RPMI8226 (cell line): Measurements from ENCODE around the gene GATA6.

Experiments
- DNase-seq: peaks from one replicate; pipeline ENCODE4 v3.0.0-alpha.2; 2015

Gene GATA6

DNA sequence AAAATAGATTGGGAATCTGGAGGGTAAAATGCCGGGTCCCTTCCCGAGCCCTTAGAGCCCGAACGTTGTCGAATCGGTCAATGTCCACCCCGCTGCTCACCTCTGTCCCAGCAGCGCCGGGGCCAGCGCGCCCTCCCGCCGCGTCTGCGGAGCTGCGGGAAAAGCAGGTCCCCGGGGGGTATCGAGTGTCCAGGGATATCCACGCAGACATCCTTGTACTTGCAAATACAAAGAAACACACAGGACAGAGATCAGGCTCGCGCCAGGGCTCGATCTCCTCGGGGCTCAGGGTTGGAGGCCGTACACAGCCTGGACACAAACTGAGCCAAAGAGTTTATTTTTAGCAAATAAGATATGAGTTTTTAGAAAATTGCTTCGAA is 2.3 kb upstream of the GATA6 start:
- no peak for DNase-seq

DNA sequence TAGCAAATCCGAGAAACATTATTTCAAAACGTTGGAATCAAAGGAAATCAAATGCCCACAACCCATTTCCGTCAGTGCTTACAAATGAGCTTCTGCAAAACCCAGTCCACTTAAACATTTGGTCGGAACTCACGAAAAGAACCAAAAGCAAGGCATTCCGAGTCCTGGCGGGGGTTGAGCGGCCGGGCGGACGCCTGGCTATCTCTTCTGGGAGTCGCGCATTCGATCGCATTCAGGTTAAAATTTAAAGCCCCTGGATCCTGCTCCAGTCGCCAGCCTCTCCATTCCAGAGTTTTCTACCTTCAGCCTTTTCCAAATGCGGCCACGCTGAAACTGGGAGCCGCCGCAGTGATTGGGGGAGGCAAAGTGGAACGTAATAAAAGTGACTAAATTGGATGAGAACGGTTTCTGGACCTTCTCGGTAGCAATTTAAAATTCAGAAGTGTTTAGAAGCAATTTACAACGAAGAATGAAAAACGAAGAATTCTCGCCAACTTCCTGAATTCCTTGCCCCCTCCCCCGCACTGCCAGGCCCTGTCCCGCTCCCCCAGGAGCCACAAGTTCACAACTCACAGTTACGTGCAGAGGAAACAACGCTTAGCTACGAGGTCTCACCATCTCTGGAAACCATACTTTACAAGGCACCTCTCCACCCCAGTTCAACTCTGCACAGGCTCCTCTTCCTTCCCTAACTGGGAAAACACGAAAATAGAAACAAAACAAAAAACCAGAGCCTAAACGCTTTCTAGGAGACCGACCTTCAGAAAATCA is 1.7 kb upstream of the GATA6 start:
- DNase-seq: no peak

DNA sequence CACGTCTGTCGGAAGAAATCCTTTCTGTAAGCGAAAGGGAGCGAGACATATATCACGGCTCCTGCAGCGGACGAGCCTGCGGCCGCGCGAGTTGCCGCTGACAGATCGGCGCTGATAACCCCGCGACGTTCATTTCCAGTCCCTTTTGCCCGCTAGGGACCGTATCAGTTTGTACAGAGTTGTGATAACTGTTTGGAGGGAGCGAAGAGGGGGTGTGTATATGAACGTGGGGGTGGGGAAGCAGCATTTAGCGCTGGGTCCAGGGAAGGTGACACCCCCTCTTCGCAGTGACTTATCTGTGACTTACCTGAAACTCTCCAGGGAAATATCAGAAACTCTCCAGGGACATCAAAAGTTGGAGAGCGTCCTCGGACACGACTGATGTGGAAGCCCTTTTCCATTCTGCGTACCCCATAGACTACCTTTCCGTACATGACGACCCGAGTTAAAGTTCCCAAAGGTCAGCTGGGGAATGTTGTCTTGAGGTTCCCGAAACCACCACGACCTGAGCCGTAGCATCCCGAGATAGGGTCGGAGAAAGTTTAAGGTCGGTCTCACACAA is 948 bp upstream of the GATA6 start:
- DNase-seq: peak; percentile 39

DNA sequence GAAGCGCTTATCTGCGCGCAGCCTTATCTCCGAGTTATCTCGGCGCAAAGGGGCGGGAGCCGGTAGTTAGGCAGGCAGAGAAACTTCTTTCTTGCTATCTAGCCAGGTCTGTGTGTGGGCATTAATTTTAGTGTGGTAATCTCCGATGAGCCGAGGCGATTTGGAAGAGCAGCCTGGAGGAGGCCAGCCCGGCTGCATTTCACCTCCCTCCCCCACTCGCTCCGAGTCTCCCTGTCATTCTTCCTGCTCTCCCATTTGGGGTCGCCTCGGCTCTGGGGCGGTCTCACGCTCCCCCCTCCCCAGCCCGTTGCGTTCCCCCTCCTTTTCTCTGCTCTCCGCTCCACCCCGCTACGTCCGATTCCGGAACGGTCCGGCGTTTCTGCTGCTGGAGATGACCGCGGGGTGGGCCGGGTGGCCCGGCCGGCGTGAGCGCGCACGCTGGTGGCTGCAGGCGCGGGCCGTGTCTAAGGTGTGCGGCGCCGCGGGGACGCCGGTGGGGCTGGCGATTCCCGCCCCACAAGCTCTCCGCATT is 566 bp downstream of the GATA6 start:
- DNase-seq: peak; percentile 40

DNA sequence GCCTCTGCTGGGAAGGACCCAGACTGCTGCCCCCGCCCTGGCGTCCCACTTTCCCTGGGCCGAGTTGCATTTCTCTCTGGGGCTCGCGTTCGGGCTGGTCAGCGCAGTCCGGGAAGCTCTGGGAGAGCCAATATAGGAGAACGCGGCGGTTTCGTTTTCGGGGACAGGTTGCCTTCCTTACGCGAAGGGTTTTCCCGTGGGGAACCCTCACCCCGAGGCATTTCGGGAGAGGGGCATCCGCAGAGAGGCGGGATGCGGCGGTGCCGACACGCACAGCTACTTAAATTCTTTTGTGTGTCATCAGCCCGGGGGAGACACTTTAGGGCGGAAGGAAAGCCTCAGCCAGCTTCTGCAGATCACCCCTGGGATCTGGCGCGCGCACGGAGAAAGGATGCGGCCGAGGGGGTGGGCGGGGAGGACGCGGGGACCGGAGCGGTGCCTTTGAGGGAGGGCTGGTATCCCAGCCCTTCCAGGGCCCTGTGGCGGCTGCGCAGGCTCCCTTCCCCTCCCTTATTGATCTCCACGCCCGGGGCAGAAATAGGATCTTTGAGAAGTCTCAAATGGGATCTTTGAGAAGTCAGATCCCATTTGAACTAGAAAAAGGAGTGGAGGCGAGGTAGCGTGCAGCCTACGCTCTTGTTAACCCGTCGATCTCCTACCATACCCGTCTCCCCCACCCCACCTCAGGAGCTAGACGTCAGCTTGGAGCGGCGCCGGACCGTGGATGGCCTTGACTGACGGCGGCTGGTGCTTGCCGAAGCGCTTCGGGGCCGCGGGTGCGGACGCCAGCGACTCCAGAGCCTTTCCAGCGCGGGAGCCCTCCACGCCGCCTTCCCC is 1.2 kb downstream of the GATA6 start:
- peak; percentile 33 for DNase-seq

DNA sequence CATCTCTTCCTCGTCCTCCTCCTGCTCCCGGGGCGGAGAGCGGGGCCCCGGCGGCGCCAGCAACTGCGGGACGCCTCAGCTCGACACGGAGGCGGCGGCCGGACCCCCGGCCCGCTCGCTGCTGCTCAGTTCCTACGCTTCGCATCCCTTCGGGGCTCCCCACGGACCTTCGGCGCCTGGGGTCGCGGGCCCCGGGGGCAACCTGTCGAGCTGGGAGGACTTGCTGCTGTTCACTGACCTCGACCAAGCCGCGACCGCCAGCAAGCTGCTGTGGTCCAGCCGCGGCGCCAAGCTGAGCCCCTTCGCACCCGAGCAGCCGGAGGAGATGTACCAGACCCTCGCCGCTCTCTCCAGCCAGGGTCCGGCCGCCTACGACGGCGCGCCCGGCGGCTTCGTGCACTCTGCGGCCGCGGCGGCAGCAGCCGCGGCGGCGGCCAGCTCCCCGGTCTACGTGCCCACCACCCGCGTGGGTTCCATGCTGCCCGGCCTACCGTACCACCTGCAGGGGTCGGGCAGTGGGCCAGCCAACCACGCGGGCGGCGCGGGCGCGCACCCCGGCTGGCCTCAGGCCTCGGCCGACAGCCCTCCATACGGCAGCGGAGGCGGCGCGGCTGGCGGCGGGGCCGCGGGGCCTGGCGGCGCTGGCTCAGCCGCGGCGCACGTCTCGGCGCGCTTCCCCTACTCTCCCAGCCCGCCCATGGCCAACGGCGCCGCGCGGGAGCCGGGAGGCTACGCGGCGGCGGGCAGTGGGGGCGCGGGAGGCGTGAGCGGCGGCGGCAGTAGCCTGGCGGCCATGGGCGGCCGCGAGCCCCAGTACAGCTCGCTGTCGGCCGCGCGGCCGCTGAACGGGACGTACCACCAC is 2.1 kb downstream of the GATA6 start:
- no peak for DNase-seq

DNA sequence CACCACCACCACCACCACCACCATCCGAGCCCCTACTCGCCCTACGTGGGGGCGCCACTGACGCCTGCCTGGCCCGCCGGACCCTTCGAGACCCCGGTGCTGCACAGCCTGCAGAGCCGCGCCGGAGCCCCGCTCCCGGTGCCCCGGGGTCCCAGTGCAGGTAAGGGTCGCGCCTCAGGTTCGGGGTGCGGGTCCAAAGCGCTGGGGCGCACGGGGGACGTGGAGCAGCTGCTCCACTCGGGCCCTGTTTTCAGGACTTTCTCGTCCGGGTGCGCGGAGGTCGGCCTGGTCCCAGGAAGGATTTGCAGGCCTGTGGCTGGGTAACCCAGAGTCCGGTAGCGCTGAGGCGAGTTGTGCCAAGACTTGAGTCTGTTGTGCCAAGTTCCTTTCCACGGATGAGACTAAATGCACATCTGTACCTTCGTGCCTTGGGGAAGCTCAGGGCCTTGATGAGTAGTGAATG is 2.8 kb downstream of the GATA6 start:
- DNase-seq: no peak

DNA sequence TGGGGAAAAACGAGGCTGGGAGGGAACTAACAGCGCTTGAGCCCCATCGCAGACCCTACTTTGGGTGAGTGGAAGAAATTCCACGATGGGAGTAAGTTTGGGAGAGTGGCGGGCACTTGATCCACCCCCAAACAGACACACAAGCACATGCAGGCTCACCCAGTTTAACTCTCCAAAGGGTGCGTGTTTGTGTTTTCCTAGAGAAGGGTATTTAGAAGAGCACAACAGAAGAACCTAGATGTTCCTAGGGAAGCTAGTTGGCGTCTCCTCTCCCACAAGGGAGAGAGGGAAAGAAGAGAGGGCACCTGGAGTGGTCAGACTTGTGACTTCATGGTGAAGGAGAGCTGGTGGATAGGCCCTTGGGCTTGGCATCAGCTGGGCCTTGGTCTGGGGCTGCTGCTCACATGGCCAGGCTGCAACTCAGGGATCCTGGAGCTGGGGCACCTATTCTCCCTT is 3.2 kb downstream of the GATA6 start:
- DNase-seq: no peak

DNA sequence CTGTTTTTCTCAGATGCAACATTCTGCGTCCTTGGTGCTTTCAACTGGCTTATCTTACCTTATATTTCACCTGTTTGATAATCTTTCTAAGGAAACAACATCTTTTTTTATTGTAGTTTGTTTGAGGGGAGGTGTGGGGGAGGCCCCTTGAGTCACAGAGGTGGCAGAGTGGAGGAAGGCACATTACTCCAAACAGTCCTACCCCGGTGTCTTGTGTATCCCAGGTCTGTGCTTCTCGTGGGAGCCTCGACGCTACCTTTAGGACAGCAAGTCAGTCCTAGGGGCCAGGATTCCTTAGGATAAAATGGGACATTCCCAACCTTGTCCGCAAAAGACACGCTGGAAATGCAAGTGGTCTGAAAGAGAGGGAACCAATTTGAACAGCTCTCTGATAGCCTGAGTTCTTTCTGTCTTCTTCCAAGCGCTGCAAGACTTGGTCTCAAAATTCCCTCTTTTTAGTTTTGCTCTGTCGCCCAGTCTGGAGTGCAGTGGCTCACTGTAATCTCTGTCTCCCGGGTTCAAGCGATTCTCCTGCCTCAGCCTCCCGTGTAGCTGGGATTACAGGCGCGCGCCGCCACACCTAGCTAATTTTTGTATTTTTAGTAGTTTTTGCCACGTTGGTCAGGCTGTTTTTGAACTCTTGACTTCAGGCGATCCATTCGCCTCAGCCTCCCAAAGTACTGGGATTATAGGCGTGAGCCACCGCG is 4.0 kb downstream of the GATA6 start:
- DNase-seq: no peak

DNA sequence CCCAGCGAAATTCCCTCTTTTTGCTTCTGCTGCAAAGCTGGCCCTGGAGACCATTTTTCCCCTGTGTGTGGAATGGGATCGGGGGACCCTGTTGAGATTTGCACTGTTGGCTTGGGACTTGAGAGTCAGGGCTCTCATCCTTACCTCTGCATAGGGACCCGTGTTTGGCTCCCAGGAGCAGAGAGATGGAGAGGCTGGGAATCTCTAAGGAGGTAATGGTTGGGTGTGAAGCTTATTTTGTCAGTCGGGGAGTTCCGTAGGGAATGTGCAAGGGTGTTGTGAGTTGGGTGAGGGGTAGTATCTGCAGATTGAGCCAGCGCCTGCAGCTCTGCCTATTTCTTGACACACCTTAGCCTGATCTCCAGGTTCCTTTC is 4.5 kb downstream of the GATA6 start:
- DNase-seq: no peak

DNA sequence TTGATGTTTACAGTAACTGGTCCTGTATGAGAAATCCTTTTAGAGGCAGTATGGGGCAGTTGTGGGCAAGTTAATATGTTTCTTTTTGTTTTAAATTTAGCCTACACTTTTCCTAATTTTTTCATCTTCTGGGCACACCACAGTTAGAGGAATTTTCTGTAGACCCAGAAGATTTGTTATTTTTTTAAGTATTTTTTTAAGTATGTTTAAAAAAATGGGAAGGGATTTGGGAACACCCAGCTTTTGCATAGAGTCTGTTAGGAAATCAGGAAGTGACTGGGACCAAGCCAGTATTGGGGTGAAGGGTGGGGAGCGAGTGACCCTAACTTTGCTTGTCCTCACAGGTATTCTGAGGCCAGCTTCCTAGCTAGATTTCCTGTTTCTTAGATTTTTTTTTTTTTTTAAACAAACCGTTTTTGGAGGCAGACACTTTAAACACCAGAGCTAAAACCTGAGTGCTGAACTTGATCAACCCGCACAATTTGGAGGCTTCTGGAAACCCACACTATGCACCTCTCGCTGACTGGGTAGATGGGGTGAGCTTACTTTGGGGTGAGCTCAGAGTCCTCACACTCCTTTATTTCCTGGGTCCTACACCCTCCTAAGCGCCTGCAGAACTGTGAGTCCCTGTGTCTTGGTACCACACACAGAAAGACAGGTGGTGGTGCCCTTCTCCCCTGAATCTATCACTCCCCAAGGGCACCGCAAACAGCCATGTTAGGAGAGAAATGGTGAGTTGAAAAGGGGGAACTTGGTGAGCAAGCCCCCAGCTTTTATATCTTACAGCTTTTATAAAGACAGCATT is 5.2 kb downstream of the GATA6 start:
- DNase-seq: no peak

DNA sequence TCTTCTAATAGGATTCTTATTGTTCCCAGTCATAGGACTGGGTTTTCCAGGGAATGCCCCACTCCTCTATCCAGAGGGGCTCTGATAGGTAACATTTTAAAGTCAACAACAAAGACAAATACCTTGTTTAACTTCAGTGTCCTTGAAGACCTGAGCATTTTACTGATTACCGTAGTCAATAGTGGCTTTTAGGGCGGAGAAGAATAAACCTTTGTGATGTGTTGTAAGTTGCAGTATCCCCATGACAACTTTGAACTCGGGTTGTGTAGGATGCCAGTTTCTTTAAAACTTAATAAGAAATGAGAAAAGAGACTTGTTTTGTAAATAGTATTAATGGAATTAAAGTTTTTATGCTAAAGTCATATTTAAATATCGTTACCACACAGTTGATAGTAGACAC is 6.0 kb downstream of the GATA6 start:
- no peak for DNase-seq

DNA sequence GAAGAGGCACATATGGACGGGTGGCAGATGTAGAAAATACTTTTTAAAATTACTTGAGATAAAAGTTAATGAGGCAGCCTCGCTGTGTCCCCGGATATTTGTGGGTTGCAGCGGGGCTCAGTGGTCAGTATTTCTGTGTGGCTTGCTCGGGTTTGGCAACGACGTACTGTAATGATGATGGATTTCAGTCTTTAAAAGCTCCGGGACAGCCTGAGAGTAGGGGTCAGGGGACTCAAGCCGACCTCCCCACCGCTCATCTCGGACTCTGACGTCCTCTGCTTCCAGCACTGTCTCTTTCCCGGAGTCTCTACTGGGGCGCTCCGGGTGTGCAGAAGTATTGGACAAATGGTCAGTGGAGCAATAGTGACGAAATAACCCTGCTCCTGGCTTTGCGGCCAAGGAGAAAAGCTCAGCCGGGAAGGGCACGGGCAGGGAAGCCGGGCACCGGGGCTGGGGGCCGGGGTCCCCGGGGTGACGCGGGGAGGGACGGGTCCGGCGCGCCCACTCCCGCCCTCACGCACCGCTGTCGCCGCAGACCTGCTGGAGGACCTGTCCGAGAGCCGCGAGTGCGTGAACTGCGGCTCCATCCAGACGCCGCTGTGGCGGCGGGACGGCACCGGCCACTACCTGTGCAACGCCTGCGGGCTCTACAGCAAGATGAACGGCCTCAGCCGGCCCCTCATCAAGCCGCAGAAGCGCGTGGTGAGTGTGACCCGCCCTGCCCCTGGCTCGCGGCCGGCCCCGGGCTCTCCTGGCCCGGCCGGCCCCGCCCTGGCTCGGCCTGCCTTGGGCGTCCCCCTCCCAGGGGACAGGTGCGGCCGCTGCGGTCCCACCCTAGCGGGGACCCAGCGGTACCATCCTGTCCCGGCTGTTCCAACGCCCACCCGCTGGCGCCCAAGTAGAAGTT is 7.3 kb downstream of the GATA6 start:
- DNase-seq: no peak

DNA sequence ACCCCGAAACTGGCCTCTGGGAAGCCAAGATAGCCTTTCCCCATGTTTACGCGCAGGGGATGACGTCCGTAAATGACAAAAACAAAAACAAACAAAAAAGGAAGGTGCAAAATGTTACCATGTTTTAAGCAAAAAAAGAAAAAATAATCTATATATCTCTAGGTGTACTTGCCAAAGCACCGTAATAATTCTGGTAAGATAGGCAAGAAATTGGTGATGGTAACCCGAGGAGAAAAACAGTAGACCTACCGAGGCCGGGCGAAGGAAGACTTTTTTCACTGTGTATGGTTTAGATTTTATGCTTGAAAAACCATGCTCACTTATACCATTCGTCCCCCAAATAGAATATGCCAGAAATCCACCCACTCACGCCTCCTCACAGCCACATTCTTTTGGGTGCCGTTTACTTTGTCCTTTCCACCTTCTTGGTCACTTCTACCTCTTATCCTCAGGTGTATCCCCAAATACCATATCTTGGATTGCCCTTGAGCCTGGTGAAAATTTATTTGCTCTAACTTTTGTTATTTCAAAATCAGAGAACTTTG is 8.0 kb downstream of the GATA6 start:
- DNase-seq: no peak

DNA sequence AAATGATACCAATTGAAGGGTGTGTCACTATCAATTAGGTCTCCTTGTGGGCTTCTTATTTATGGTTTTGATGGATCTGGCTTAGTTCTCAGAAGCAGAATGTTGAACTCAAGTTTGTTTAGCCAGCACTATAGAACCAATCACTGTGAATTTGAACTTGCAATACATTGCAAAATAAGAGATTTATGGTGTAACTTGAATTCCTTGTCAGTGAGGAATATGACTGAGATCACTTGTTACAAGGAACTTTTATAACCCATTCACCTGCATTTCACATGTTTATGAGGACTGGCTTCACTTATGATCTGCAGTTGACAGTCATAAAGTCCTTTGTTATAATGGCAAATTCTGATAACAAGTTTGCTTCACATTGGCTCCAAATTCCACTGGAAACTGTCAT is 9.8 kb downstream of the GATA6 start:
- no peak for DNase-seq

DNA sequence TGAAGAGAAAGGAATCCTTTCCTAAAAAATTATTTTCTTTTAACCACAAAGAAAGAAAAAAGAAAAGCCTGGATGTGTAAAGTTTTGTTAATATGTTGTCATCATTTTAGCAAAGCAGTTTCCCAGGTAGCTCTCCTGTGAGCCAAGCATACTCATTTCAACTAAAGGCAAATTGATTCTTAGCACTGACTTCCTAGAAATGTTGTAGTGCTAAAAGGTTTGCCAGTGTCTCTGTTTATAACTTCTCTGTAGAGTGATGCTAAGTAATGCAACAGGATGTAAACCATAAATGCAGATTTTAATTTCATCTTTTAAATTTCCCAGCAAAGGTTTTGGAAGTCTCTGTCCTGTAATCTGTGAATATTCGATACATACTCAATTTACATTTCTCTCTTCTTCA is 10.2 kb downstream of the GATA6 start:
- no peak for DNase-seq

DNA sequence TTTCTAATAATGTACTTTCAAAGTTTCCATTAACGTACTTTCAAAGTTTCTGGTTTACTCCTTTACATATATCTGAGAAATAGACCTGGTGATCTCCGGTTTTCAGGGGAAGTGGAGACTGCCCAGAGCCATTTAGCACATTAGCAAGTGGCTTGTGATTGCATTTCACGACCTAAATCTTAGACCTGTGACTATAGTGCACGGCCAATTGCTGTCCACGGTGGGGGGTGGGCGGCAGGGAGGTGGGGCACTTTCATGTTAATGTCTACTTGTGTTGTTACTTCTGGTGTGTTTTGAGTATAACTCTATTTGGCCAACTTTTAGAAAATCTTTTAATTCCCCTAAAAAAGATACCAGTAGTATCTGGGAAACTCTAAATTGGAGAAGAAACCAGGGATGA is 11.3 kb downstream of the GATA6 start:
- no peak for DNase-seq

DNA sequence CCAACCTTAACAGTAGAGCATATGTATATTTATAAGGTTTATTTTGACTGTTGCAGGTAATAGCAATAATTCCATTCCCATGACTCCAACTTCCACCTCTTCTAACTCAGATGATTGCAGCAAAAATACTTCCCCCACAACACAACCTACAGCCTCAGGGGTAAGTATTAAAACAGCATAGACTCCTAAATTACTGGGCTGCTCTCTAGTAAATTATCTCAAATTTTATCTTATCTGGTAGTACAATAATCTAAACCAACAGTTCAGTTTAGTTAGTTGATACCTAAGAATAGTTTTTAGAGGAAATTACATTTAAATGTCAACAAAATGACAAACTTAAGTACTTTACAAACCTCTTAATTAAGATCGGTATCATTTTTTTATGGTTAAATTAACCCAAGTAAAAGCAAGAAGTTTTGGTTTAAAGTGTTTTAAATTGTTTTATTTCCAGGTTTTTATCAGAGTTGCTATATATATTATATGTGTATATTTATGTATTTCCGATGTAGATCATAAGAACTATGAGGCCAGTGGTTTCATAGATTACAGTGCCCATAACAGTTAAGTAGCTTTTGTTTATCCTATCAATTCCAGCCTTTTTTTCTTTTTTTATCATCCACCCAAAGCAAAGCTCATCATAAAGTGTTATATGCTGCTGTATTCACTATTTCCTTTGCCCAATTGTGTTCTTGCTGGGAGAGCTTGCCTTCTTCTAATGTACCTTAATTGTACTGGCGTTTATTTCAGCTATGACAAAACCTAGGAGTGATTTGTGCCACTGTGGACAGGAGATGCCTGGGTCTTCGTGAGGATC is 13.7 kb downstream of the GATA6 start:
- no peak for DNase-seq

DNA sequence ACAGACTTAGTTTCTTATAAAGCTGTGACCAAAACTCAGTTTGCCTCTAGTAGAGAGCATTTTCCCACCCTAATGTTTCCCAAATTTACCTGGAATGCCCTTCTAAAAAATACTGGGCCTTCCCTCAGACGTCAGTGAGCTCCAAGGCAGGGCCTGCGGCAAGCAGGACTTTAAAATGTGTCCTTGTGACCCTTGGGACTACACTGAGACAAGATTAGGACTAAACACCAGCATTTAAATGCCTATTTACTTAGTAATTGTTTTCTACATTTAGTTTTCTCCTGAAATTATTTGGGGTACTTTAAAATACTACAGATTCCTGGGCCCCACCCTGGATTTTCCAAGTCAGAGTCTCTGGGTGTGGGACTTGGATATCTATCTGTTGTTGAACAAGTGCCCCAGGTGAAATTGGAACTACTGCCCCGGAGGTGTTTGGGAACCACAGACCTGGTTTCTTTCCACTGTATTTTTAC is 14.3 kb downstream of the GATA6 start:
- no peak for DNase-seq
